ENCODE data around the gene AGRN. TPM values are rescaled to one million over a fixed set of nuclear protein-coding genes. Genes with fewer than 3 reads are reported as not detected.

AGRN gene
- total RNA-seq, 6 experiments from 2014 or later: 131 to 164 (median 140) TPM

DNA sequence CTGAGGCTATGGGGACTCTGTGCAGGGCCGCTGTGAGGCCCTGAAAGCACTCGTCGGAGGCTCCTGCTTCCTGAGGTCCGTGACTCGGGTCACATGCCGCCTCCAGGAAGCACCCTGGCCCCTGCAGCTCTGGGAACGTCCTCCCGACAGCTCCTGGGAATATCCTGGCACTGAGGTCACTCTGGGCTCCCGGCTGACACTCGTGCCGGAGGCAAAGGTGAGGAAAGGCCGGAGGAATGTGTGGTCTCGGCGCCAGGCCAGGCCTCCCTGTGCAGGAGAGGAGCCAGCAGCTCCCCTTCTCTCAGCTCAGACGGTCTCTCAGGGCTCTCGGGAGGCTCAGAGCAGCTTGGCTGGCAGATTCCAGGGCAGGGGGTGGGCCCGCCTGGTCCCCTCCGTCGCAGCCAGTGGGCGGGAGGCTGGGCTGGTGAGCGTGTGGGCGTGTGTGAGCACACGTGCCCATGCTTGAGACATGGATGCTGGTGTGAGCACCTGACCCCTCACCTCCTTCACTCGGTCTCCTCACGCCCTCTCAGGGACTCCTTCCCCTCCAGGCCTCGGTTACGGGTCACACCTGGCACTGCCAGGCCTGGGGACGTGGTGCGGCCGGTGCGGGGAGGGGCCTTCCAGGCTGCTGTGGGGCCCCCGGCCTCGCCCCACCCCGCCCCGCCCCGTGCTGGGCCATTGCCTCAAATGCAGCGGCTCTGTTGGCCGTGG is 59.6 kb downstream of the AGRN start:
- DNase-seq: peak; percentile 96
- TF ChIP-seq, protein P1, sequence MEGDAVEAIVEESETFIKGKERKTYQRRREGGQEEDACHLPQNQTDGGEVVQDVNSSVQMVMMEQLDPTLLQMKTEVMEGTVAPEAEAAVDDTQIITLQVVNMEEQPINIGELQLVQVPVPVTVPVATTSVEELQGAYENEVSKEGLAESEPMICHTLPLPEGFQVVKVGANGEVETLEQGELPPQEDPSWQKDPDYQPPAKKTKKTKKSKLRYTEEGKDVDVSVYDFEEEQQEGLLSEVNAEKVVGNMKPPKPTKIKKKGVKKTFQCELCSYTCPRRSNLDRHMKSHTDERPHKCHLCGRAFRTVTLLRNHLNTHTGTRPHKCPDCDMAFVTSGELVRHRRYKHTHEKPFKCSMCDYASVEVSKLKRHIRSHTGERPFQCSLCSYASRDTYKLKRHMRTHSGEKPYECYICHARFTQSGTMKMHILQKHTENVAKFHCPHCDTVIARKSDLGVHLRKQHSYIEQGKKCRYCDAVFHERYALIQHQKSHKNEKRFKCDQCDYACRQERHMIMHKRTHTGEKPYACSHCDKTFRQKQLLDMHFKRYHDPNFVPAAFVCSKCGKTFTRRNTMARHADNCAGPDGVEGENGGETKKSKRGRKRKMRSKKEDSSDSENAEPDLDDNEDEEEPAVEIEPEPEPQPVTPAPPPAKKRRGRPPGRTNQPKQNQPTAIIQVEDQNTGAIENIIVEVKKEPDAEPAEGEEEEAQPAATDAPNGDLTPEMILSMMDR (IDR thresholded peaks at IDR 0.05): no peak
- no peaks in the 10 kb centered on the region for H3K9me3 Mint-ChIP-seq

GRCh38 chr1:1080122-1080757 is 60.3 kb downstream of the AGRN start:
- Mint-ChIP-seq H3K4me1 (ENCODE audit: low read depth) (no peaks in the 10 kb centered on the region), H3K27ac (peak overlapping the region; percentile 64; the same call in 1 of the 2 replicates), H3K36me3 (ENCODE audit: low read depth) (no peaks in the 10 kb centered on the region)

More for the DNA sequence above, 59.6 kb downstream of the AGRN start:
- Mint-ChIP-seq H3K27ac (peak overlapping the region; percentile 71), H3K27me3 (ENCODE audit: insufficient read depth) (peaks cover 2% of the 10 kb centered on the region; the same call in 1 of the 2 replicates), H3K4me3 (peak overlapping the region; percentile 24; the same call in 1 of the 2 replicates), H3K4me1 (ENCODE audit: low read depth) (no peaks in the 10 kb centered on the region), H3K36me3 (ENCODE audit: low read depth) (no peaks in the 10 kb centered on the region)

DNA sequence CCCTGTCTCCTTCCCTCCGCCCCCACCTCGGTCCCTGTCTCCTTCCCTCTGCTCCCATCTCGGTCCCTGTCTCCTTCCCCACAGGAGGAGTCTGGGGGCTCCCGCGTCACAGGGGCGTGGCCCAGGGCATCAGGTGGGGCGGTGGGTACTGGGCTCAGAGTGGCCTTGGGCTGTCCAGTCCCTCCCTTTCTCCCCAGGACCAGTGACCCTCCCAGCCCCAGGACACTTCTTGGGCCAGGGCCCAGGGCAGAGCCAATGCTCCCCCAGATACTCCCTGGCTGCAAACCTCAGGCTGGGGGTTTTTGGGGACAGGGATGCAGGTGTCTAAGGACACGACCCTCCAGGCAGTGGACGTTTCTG is 61.0 kb downstream of the AGRN start:
- no peak for DNase-seq
- Mint-ChIP-seq H3K27me3 (ENCODE audit: insufficient read depth) (peaks cover 2% of the 10 kb centered on the region; the same call in 1 of the 2 replicates), H3K4me3 (no peak overlapping the region), H3K9me3 (no peaks in the 10 kb centered on the region), H3K4me1 (ENCODE audit: low read depth) (no peaks in the 10 kb centered on the region), H3K27ac (no peak overlapping the region), H3K36me3 (ENCODE audit: low read depth) (no peaks in the 10 kb centered on the region)
- TF ChIP-seq, protein P1 (IDR thresholded peaks at IDR 0.05): no peak

More at GRCh38 chr1:1080122-1080757, 60.3 kb downstream of the AGRN start:
- peak; percentile 45 for DNase-seq
- peak overlapping the region; percentile 43; the same call in 1 of the 2 replicates for H3K4me3 Mint-ChIP-seq
- H3K9me3 Mint-ChIP-seq: no peaks in the 10 kb centered on the region
- peaks cover 2% of the 10 kb centered on the region; the same call in 1 of the 2 replicates for H3K27me3 Mint-ChIP-seq (ENCODE audit: insufficient read depth)
- TF ChIP-seq, protein P1 (IDR thresholded peaks at IDR 0.05): no peak

GRCh38 chr1:1081311-1082238 is 61.7 kb downstream of the AGRN start:
- Mint-ChIP-seq H3K27me3 (ENCODE audit: insufficient read depth) (peaks cover 2% of the 10 kb centered on the region; the same call in 1 of the 2 replicates), H3K36me3 (ENCODE audit: low read depth) (no peaks in the 10 kb centered on the region), H3K4me3 (no peak overlapping the region), H3K9me3 (no peaks in the 10 kb centered on the region), H3K4me1 (ENCODE audit: low read depth) (no peaks in the 10 kb centered on the region), H3K27ac (no peak overlapping the region)
- TF ChIP-seq, protein P1 (IDR thresholded peaks at IDR 0.05): no peak
- DNase-seq: no peak

- Mint-ChIP-seq H3K4me3 (no peak overlapping the region), H3K9me3 (no peaks in the 10 kb centered on the region)
- TF ChIP-seq, protein P1 (IDR thresholded peaks at IDR 0.05): no peak
Measured at GRCh38 chr1:1082239-1082775, 62.4 kb downstream of the AGRN start.

More at GRCh38 chr1:1082239-1082775, 62.4 kb downstream of the AGRN start:
- no peak overlapping the region for H3K27ac Mint-ChIP-seq
- H3K36me3 Mint-ChIP-seq (ENCODE audit: low read depth): no peaks in the 10 kb centered on the region
- no peaks in the 10 kb centered on the region for H3K4me1 Mint-ChIP-seq (ENCODE audit: low read depth)
- peaks cover 2% of the 10 kb centered on the region; the same call in 1 of the 2 replicates for H3K27me3 Mint-ChIP-seq (ENCODE audit: insufficient read depth)
- DNase-seq: no peak

Measured in HFFc6 (cell line).